Breast epithelium (tissue), 3 donors: ENCODE results near the gene PLB1.

Experiments used
- CTCF ChIP-seq, 3 donors: fragments of 450-650 bp; IDR thresholded peaks; one replicate each; pipeline ENCODE4 v1.5.1; 2016 to 2017; ENCODE audit warnings: antibody characterized with exemption in 3 of 3, mild to moderate bottlenecking in 3 of 3, moderate library complexity in 3 of 3
- POLR2AphosphoS5 ChIP-seq, 3 donors: sonication (generic); formaldehyde crosslinking; IDR thresholded peaks; one replicate each; pipeline ENCODE4 v1.6.1; 2017; ENCODE audit warnings: antibody characterized with exemption in 3 of 3

GRCh38 chr2:28658369-28658768 is 162.5 kb downstream of the PLB1 start:
- TF ChIP-seq CTCF (IDR thresholded peaks at IDR 0.05) (no peak), POLR2AphosphoS5 (IDR thresholded peaks at IDR 0.05) (no peak)
